Nephron (organoid): Measurements from ENCODE around the gene FDX1.
A peak's percentile ranks its signal among the peaks of the same experiment; 100 is the strongest.

Experiments used
- H3K27ac Mint-ChIP-seq, 3 experiments: 2 replicates each; pipeline ENCODE4 v1.8.0; 2020; ENCODE audit warnings: mixed read lengths in 3 of 3, mild to moderate bottlenecking in 2 of 3, moderate library complexity in 1 of 3
- H3K27me3 Mint-ChIP-seq: 2 replicates; pipeline ENCODE4 v1.8.0; 2021; ENCODE audit warnings: low read depth, mild to moderate bottlenecking, moderate library complexity, mixed read lengths
- H3K36me3 Mint-ChIP-seq: 2 replicates; pipeline ENCODE4 v1.8.0; 2020; ENCODE audit warnings: low read depth, mixed read lengths
- H3K4me1 Mint-ChIP-seq: 2 replicates; pipeline ENCODE4 v1.8.0; 2020; ENCODE audit warnings: mixed read lengths
- H3K4me3 Mint-ChIP-seq, 3 experiments: 2 replicates each; pipeline ENCODE4 v1.8.0; 2020; ENCODE audit warnings: mild to moderate bottlenecking in 3 of 3, mixed read lengths in 3 of 3, moderate library complexity in 2 of 3
- H3K9me3 Mint-ChIP-seq: 2 replicates; pipeline ENCODE4 v1.8.0; 2020; ENCODE audit warnings: mixed read lengths
- CTCF ChIP-seq, 3 experiments: fragments of 200-600 bp; sonication (generic); IDR thresholded peaks; one replicate each; pipeline ENCODE4 v1.5.0; 2021; ENCODE audit warnings: antibody characterized with exemption in 3 of 3; ENCODE audit not compliant: unreplicated experiment in 3 of 3

FDX1 gene

GRCh38 chr11:110455718-110456117 lies 26.0 kb downstream of the FDX1 start:
- no peak overlapping the region for H3K4me3 Mint-ChIP-seq
- no peak for TF ChIP-seq CTCF (IDR thresholded peaks at IDR 0.05; ENCODE audit: unreplicated experiment in 3 of 3)

GRCh38 chr11:110463153-110463552 lies 33.4 kb downstream of the FDX1 start:
- H3K9me3 Mint-ChIP-seq: no peaks in the 10 kb centered on the region
- no peak overlapping the region for H3K27ac Mint-ChIP-seq
- H3K4me1 Mint-ChIP-seq: peaks cover 5% of the 10 kb centered on the region
- peak; percentile 60 to 71 (median 65) for TF ChIP-seq CTCF (IDR thresholded peaks at IDR 0.05; ENCODE audit: unreplicated experiment in 3 of 3)
- H3K27me3 Mint-ChIP-seq: no peaks in the 10 kb centered on the region
- no peak overlapping the region for H3K4me3 Mint-ChIP-seq
- peaks cover 33% of the 10 kb centered on the region for H3K36me3 Mint-ChIP-seq

More at GRCh38 chr11:110455718-110456117, 26.0 kb downstream of the FDX1 start:
- peaks cover 44% of the 10 kb centered on the region for H3K36me3 Mint-ChIP-seq
- H3K9me3 Mint-ChIP-seq: peaks cover 2% of the 10 kb centered on the region
- no peaks in the 10 kb centered on the region for H3K4me1 Mint-ChIP-seq
- H3K27me3 Mint-ChIP-seq: no peaks in the 10 kb centered on the region
- no peak overlapping the region for H3K27ac Mint-ChIP-seq

GRCh38 chr11:110465231-110465630 lies 35.5 kb downstream of the FDX1 start:
- Mint-ChIP-seq H3K36me3 (peaks cover 23% of the 10 kb centered on the region), H3K27me3 (no peaks in the 10 kb centered on the region), H3K27ac (no peak overlapping the region), H3K4me1 (peaks cover 5% of the 10 kb centered on the region), H3K9me3 (no peaks in the 10 kb centered on the region), H3K4me3 (no peak overlapping the region)
- TF ChIP-seq CTCF (IDR thresholded peaks at IDR 0.05; ENCODE audit: unreplicated experiment in 3 of 3): no peak

GRCh38 chr11:110467556-110467955 lies 37.8 kb downstream of the FDX1 start:
- Mint-ChIP-seq H3K27me3 (no peaks in the 10 kb centered on the region), H3K36me3 (peaks cover 15% of the 10 kb centered on the region), H3K4me1 (peaks cover 5% of the 10 kb centered on the region), H3K9me3 (no peaks in the 10 kb centered on the region), H3K27ac (no peak overlapping the region), H3K4me3 (no peak overlapping the region)
- TF ChIP-seq CTCF (IDR thresholded peaks at IDR 0.05; ENCODE audit: unreplicated experiment in 3 of 3): no peak

GRCh38 chr11:110468121-110468520 lies 38.4 kb downstream of the FDX1 start:
- H3K4me1 Mint-ChIP-seq: peaks cover 3% of the 10 kb centered on the region
- H3K9me3 Mint-ChIP-seq: no peaks in the 10 kb centered on the region
- no peaks in the 10 kb centered on the region for H3K27me3 Mint-ChIP-seq
- H3K27ac Mint-ChIP-seq: no peak overlapping the region
- no peak overlapping the region for H3K4me3 Mint-ChIP-seq
- TF ChIP-seq CTCF (IDR thresholded peaks at IDR 0.05; ENCODE audit: unreplicated experiment in 3 of 3): no peak
- H3K36me3 Mint-ChIP-seq: peaks cover 13% of the 10 kb centered on the region

- Mint-ChIP-seq H3K36me3 (peaks cover 6% of the 10 kb centered on the region), H3K27ac (no peak overlapping the region), H3K27me3 (no peaks in the 10 kb centered on the region), H3K4me3 (no peak overlapping the region), H3K9me3 (no peaks in the 10 kb centered on the region), H3K4me1 (peaks cover 5% of the 10 kb centered on the region)
- no peak for TF ChIP-seq CTCF (IDR thresholded peaks at IDR 0.05; ENCODE audit: unreplicated experiment in 3 of 3)
These were observed 39.4 kb downstream of the FDX1 start for GRCh38 chr11:110469127-110469526.
